Renal pelvis (tissue), 4 donors: ENCODE measurements around the gene KCTD2. TPM values are rescaled to one million over a fixed set of nuclear protein-coding genes. Genes with fewer than 3 reads are reported as not detected.
"Not testable (repeated sequence)": the region's sequence is repeated elsewhere in the genome, so short reads cannot be mapped to it uniquely, and the experiment has no call there.

ENCODE experiments used
- DNase-seq: peaks from one replicate; pipeline ENCODE4 v3.0.0-alpha.2; 2013
- polyA plus RNA-seq, 3 donors: library from polyadenylated mRNA; unstranded; fragments of 120-200 nt; gene quantifications; one replicate each; pipeline ENCODE4 v1.2.1, GENCODE V29; 2013; ENCODE audit not compliant: insufficient read length in 3 of 3

The KCTD2 gene
- polyA plus RNA-seq, 3 donors = 31.0 to 33.9 (median 32.8) TPM

GRCh38 chr17:75047398-75048098, 523 bp downstream of the KCTD2 start:
- peak; percentile 24 for DNase-seq

GRCh38 chr17:75048249-75048878, 1.3 kb downstream of the KCTD2 start:
- DNase-seq = no peak

GRCh38 chr17:75049057-75049456, 2.0 kb downstream of the KCTD2 start:
- no peak for DNase-seq

GRCh38 chr17:75049706-75050105, 2.7 kb downstream of the KCTD2 start:
- DNase-seq = no peak

- DNase-seq = no peak
These were observed 4.9 kb downstream of the KCTD2 start for GRCh38 chr17:75051941-75052340.

- peak; percentile 45 for DNase-seq
These were observed 12.6 kb downstream of the KCTD2 start for GRCh38 chr17:75059369-75060345.

- DNase-seq = no peak
These were observed 13.5 kb downstream of the KCTD2 start for GRCh38 chr17:75060434-75061054.

GRCh38 chr17:75061055-75061438, 14.0 kb downstream of the KCTD2 start:
- no peak for DNase-seq

- DNase-seq = no peak
These were observed 14.6 kb downstream of the KCTD2 start for GRCh38 chr17:75061618-75062017.

- DNase-seq = no peak
These were observed 16.2 kb downstream of the KCTD2 start for GRCh38 chr17:75063201-75063600.

GRCh38 chr17:75063626-75064025, 16.6 kb downstream of the KCTD2 start:
- no peak for DNase-seq

- no peak for DNase-seq
These were observed 17.0 kb downstream of the KCTD2 start for GRCh38 chr17:75064040-75064439.

- DNase-seq = no peak
These were observed 17.4 kb downstream of the KCTD2 start for GRCh38 chr17:75064460-75064859.

- no peak for DNase-seq
These were observed 18.0 kb downstream of the KCTD2 start for GRCh38 chr17:75064867-75065561.

GRCh38 chr17:75065562-75066151, 18.6 kb downstream of the KCTD2 start:
- no peak for DNase-seq

- DNase-seq = no peak
These were observed 20.8 kb downstream of the KCTD2 start for GRCh38 chr17:75067856-75068255.

- no peak for DNase-seq
These were observed 21.7 kb downstream of the KCTD2 start for GRCh38 chr17:75068750-75069149.

GRCh38 chr17:75069783-75070182, 22.8 kb downstream of the KCTD2 start:
- DNase-seq = no peak

- not testable (repeated sequence) for DNase-seq
These were observed 24.6 kb downstream of the KCTD2 start for GRCh38 chr17:75071478-75072271.

GRCh38 chr17:75072909-75073308, 25.9 kb downstream of the KCTD2 start:
- DNase-seq = not testable (repeated sequence)
